ENCODE results near the gene MBIP. TPM values are rescaled to one million over a fixed set of nuclear protein-coding genes. Genes with fewer than 3 reads are reported as not detected.

MBIP gene
- total RNA-seq, 1 donor from 2014 or later, result 111 TPM

GRCh38 chr14:36313206-36313605, 7.2 kb downstream of the MBIP start:
- no peaks in the 10 kb centered on the region for H3K27me3 ChIP-seq (ENCODE audit: low read depth)
- peaks cover 2% of the 10 kb centered on the region for H3K4me1 ChIP-seq
- no peak for ATAC-seq
- H3K36me3 ChIP-seq, result peaks cover 54% of the 10 kb centered on the region
- H3K27ac ChIP-seq, result no peak overlapping the region
- intact Hi-C loops (cut with DNase I), result no loop called here
- H3K9me3 ChIP-seq, result no peaks in the 10 kb centered on the region
- TF ChIP-seq, protein P1, sequence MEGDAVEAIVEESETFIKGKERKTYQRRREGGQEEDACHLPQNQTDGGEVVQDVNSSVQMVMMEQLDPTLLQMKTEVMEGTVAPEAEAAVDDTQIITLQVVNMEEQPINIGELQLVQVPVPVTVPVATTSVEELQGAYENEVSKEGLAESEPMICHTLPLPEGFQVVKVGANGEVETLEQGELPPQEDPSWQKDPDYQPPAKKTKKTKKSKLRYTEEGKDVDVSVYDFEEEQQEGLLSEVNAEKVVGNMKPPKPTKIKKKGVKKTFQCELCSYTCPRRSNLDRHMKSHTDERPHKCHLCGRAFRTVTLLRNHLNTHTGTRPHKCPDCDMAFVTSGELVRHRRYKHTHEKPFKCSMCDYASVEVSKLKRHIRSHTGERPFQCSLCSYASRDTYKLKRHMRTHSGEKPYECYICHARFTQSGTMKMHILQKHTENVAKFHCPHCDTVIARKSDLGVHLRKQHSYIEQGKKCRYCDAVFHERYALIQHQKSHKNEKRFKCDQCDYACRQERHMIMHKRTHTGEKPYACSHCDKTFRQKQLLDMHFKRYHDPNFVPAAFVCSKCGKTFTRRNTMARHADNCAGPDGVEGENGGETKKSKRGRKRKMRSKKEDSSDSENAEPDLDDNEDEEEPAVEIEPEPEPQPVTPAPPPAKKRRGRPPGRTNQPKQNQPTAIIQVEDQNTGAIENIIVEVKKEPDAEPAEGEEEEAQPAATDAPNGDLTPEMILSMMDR (IDR thresholded peaks at IDR 0.05), result no peak
- no peak overlapping the region for H3K4me3 ChIP-seq
- no peak for DNase-seq

GRCh38 chr14:36306836-36307235, 13.6 kb downstream of the MBIP start:
- H3K9me3 ChIP-seq, result no peaks in the 10 kb centered on the region
- DNase-seq (no peak), ATAC-seq (no peak)
- TF ChIP-seq, protein P1 (IDR thresholded peaks at IDR 0.05), result no peak
- H3K4me1 ChIP-seq, result peaks cover 5% of the 10 kb centered on the region
- peaks cover 97% of the 10 kb centered on the region for H3K36me3 ChIP-seq
- intact Hi-C loops (cut with DNase I), result no loop called here
- no peak overlapping the region for H3K27ac ChIP-seq
- no peak overlapping the region for H3K4me3 ChIP-seq
- no peaks in the 10 kb centered on the region for H3K27me3 ChIP-seq (ENCODE audit: low read depth)

DNA sequence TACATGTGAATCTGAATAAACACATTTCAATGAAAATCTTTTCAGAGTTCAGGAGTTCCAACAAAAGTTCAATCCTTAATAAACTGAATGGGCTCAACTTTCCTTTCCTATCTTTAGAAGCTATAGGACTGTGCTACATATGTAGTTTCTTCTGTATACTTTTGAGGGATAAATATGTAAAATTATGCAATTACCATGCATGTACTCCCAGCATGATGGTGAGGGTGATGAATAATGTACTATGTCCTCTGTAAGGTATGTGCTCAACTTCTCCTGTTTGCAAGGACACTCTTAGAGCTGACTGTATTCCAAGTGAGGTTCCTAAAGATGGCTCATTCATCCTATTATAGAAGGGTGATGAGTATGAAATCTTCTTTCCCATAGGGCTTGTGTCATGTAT, 15.5 kb downstream of the MBIP start:
- no peaks in the 10 kb centered on the region for H3K27me3 ChIP-seq (ENCODE audit: low read depth)
- TF ChIP-seq, protein P1 (IDR thresholded peaks at IDR 0.05), result no peak
- intact Hi-C loops (cut with DNase I), result no loop called here
- no peak overlapping the region for H3K4me3 ChIP-seq
- H3K36me3 ChIP-seq, result peaks cover 95% of the 10 kb centered on the region
- no peak overlapping the region for H3K27ac ChIP-seq
- no peaks in the 10 kb centered on the region for H3K9me3 ChIP-seq
- no peak for ATAC-seq
- DNase-seq, result no peak
- peaks cover 5% of the 10 kb centered on the region for H3K4me1 ChIP-seq

GRCh38 chr14:36303960-36304359, 16.5 kb downstream of the MBIP start:
- DNase-seq, result no peak
- H3K36me3 ChIP-seq, result peaks cover 95% of the 10 kb centered on the region

GRCh38 chr14:36302823-36303222, 17.6 kb downstream of the MBIP start:
- H3K4me3 ChIP-seq, result no peak overlapping the region

More at GRCh38 chr14:36303960-36304359, 16.5 kb downstream of the MBIP start:
- TF ChIP-seq, protein P1 (IDR thresholded peaks at IDR 0.05), result no peak
- ATAC-seq, result no peak
- Histone ChIP-seq H3K4me3 (no peak overlapping the region), H3K27me3 (ENCODE audit: low read depth) (no peaks in the 10 kb centered on the region), H3K27ac (no peak overlapping the region), H3K4me1 (peaks cover 5% of the 10 kb centered on the region), H3K9me3 (no peaks in the 10 kb centered on the region)
- intact Hi-C loops (cut with DNase I), result no loop called here

More at GRCh38 chr14:36302823-36303222, 17.6 kb downstream of the MBIP start:
- DNase-seq, result no peak
- H3K27me3 ChIP-seq (ENCODE audit: low read depth), result no peaks in the 10 kb centered on the region
- no peaks in the 10 kb centered on the region for H3K9me3 ChIP-seq
- peak; percentile 65 to 66 for ATAC-seq
- H3K4me1 ChIP-seq, result peaks cover 5% of the 10 kb centered on the region
- no peak overlapping the region for H3K27ac ChIP-seq
- TF ChIP-seq, protein P1 (IDR thresholded peaks at IDR 0.05), result no peak
- intact Hi-C loops (cut with DNase I), result no loop called here
- peaks cover 95% of the 10 kb centered on the region for H3K36me3 ChIP-seq
